HG03103 (cell line): ENCODE data around the gene R3HCC1L.

Experiments used
- ATAC-seq: cut with Tn5 transposase; IDR thresholded peaks from one replicate; pipeline ENCODE4 v1.9.1; 2021; ENCODE audit warnings: low read depth; ENCODE audit not compliant: unreplicated experiment

R3HCC1L gene

GRCh38 chr10:98257198-98257597 lies 122.7 kb downstream of the R3HCC1L start:
- no peak for ATAC-seq

- ATAC-seq = no peak
These were observed 123.5 kb downstream of the R3HCC1L start for GRCh38 chr10:98257961-98258360.

DNA sequence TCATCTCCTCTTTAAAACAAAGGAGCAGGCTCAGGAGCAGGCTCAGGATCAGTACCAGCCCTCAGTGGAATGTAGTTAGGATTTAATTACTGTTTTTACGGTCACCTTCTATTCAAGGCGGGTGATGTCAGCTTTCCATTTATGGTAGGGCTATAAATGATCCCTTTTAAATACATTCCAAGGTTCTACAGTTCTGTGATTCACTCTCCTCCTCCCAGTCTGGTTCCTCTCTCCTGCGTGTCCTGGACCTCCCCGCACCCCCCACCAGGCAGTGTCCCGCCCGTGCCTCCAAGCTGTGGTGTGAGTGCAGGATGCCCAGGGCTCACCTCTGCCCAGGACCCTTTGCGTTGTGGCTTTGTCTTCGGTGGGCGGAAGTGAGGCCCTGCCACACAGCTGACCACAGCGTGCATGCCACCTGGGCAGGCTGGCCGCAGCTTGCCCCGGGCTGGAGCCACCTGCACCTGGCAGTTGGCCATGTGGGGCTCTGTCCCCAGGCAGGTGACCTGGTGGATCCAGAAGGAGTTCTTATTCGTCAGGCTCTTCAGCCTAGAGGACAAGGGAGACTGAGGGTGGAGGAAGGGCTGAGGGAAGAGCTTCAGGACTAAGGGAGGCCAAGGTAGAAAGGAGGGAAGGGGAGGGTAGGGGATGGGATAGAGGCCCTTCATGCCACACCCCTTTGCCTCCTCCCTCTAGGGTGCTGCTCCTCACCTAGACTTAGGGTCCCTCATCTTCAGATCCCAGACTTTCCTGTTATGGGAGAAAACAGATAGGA lies 124.4 kb downstream of the R3HCC1L start:
- ATAC-seq = no peak

DNA sequence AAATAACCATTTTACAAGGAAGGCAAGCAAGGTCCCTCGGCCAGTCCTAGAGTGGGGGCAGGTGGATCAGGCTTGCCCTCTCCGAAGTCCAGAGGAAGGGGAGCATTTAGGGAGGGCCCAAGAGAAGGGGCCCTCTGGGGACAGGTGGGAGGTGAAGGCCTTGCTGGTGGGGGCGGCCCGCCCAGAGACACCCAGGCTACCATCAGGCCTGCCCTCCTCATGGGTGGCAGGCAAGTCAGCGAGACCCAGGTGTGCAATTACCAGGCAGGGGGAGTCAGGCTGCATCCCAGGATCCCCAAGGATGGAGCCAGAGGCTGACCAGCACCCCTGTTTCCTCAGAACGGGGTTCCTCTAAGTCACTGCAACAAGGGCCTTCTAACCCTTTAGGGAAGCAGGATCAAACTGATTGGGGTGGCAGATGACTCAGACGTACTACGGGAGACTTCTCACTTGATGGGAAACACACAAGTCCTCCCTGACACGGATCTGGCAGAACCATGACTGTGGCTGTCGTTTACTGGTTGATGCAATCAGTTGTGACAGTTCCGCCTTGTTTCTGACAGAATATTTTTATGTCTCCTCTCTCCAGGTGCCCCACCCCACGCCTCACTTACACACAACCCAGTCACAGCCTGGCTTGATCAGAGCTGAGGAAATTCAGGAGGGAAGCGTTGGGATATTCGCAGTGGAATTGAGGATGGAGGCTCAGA lies 125.3 kb downstream of the R3HCC1L start:
- no peak for ATAC-seq

DNA sequence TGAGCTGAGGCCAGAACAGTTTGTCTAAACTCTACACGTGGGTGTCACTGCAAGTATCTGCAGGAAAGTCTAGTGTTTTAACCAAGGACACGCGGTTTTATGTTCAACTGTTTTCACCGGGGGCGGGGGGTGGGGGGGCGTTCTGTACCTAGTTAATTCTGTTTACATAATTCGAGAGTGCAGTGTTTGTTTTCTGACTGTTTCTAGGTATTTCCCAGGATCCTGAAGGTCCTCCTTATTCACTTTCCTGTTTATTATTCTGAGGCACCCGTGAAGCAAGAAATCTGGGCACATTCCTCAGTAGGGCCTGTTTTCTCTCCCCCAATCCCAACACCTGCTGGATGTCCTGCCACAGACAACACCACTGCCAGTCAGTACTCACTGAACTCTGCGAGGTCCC lies 125.9 kb downstream of the R3HCC1L start:
- no peak for ATAC-seq

DNA sequence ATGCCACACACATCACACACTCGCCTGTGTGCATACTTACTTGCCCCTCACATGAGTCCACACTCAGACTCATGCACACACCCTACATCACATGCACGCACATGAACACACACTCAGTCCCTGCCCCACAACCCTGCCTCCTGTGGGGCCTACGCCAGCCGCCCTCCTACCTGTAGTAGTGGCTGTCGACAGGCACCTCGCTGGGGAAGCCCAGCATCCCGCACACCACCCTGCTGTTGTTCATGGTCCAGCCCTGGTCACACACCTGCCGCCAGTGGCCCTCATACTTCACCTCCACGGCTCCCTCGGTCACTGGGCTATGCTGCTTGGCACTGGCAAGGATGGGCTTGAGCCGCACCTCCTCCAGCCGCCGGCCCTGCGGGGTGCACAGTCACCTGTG lies 126.3 kb downstream of the R3HCC1L start:
- no peak for ATAC-seq

DNA sequence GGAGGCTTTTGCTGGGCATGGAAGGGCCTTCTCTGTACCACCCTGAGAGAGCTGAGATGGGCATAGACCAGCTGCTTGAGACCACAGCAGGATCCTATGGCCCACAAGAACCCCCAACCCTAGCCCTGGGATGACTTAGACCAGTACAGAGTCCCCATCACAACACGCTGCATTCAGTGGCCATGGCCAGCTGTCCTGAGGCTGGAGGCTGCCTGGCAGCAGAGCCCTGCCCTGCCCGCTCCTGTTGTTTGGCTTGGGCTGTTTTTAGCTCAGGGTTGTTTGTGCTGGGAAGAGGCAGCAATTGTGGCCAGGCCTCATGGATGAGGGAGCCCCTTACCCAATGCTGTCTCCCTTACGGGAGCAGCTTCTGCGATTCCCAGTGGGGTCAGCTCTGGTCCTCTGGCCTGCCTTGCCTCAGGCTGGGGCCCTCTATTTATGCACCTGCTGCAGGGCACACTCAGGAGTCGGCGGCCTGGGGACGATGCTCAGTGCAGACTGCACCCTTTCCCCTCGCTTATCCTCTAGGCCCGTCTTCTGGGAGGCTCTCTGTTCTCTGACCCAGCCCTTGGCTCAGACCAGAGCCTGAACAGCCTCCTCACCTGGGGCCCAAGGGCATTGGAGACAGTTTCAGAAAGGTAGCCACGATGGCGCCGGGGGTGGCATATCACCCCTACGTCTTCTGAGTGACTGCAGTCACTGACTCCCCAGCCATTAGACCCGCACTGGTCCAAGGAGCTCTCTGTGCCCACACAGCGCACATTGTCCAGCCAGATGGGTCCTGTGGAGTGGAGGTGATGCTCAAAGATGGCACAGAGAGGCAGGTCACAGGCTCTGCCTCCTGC lies 127.2 kb downstream of the R3HCC1L start:
- ATAC-seq = no peak

DNA sequence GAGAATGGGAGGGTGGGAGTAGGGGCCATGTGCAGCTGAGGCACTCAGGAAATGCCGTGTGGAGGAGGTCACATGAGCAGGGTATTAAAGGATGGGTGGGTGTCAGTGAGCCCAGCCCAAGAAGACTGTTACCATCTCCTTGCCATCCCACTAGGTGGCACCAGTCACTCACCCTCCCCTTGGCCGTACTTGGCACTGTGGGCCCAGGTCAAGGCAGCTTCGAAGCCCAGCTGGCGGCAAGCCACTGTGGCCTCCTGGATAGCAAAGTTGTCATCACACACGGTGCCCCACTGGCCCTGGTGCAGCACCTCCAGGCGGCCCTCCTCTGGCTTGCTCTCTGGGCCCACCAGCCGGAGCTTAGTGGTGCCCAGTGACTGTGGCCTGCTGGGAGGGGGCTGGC lies 128.1 kb downstream of the R3HCC1L start:
- no peak for ATAC-seq

DNA sequence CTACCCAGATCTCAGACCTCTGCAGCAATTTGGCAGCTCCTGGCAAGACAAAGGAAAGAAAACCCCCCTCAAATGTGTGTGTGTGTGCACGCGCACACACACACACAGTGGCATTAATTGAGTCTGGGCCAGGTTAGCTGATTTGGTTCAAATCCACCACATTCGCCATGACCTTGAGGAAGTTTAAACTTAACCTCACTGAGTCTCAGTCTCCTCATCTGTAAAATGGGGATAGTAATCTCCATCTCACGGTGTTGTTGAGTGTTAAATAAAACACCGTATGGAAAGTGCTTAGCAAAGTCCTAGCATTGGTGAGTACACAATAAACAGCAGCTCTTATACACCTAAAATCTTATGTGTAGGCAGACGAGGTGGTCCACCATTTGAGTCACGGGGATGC lies 128.6 kb downstream of the R3HCC1L start:
- ATAC-seq = no peak

GRCh38 chr10:98264378-98265065 lies 130.1 kb downstream of the R3HCC1L start:
- ATAC-seq = no peak

DNA sequence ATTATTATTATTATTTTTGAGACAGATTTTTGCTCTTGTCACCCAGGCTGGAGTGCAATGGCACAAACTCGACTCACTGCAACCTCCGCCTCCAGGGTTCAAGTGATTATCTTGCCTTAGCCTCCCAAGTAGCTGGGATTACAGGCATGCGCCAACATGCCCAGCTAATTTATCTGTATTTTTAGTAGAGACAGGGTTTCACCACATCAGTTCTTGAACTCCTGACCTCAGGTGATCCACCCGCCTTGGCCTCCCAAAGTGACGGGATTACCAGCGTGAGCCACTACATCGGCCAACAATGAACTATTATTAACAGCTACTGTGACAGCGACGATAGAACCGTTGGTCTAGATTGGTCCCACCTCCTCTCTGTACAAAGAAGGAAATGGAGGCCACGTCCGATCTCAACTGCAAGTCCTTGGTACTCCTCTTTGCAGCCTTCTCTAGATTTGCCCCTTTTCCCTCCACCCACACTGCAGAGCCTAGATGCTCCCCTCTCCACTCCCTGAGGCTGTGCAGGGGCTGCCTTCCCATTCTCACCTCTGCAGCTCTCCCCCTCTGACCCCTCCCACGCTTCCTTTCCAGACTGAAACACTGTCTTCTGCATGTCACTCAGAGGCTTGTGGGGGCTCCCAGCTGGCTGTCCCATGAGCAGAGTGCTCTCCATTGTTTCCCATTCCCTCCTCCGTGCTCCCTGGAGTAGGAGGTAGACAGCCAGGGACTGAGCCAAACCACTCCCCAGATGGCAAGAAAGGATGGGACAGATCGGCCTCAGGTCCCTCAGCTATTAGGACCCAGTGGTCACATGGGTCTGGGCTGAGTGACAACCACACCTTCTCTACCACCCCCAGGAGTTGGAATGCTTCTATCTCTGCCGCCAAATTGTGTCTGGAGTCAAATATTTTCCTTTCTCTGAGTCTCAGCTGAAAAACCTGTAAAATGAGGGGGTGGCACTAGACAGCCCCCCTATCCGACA lies 131.2 kb downstream of the R3HCC1L start:
- ATAC-seq = no peak

DNA sequence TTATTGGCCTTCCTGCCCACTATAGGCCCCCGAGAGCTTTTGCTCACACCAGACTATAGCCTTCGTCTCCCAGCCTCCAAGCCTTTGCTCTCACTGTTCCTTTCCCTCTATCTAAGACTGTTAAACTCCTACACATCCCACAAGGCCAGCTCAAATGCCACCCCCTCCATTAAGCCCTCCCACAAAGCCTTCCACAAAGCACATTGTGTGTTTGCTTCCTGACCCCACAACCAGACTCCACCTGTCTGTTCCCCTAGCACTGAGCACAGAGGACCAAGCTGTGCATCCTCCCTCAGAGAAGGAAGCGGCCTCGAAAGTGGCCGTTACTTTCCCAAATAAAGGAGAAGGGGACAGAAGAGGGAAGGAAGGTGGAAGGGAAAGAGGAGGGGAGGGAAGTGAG lies 132.2 kb downstream of the R3HCC1L start:
- no peak for ATAC-seq

- no peak for ATAC-seq
These were observed 132.8 kb downstream of the R3HCC1L start for GRCh38 chr10:98267069-98267893.

DNA sequence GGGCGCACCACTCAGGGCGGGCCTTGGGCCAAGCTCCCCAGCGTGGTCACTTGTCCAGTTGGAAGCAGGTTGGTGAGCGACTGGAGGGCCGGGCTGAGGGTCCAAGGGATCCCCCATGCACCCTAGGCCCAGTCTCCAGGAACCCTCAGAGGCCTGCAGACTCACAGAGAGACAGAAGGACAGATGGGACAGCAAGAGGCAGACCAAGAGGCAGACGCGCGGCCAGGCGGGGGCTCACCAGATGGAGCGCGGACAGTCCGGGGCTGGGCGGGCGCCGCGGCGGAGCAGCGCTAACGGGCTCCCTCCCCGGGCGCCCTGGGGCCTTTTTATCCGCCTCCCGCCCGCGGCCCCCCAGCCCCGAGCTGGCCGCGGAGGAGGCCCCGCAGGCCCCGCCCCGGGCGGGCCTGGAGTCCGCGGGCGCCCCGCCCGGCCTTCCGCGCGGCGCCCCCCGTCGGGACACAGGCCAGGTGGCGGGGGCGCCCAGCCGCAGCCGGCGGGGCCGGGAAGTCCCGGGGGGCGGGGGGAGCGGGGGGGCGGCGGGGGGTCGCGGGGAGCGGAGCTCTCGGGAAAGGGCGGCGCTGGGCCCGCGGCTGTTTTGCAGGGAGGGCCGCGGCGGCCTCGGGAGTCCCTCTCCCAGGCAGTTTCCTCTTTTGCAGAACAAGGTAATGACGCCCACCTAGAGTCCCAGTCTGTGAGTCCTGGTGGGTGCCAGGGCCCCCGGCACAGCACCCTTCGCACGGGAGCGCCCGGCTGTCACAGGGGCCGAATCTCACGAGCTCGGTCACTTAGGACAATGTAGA lies 133.6 kb downstream of the R3HCC1L start, which contains the start of gene LOXL4:
TSS of gene LOXL4 (minus strand) at position 301 of the 800 bp plus-strand sequence. CDS start 5,175 bp downstream, outside the sequence.
- ATAC-seq = no peak

DNA sequence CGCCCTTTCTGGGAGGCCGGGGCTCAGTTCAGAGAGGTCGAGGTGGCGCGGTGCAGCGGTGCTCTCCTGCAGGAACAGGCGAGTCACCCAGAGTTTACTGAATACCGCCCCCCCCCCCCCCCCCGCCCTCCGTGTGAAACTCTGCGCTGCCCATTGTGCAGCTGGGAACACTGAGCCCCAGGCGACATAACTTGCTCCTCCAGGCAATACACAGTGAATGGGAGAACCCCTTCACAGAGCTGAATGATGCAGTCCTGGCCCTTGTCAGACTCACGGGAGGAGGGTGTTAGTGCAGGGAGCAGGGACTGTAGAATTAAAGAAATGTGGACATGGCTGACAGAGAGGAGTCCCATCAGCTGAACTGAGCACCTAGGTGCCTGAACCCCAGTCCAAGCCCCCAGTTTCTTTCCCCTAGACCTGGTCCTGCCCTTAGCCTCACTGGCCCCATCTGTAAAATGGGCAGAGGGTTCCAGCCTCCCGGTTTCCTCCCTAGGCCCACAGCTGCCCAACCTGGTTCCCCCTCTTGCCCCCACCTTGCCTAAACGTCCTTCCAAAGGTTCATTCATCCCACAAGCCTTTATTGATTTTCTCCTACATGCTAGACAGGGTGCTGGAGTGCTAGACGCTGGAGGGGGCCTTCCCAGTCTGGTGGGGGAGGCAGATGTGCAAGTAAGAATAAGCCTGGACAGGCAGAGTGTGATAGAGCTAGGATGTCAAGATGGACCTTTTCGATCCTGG lies 134.4 kb downstream of the R3HCC1L start:
- ATAC-seq = no peak

GRCh38 chr10:98269435-98269912 lies 135.0 kb downstream of the R3HCC1L start:
- no peak for ATAC-seq
